ENCODE measurements around the gene NRXN3.

The NRXN3 gene

GRCh38 chr14:78448164-78449094 lies 278.3 kb downstream of the NRXN3 start:
- H3F3A ChIP-seq (ENCODE audit: insufficient read depth): no peaks in the 10 kb centered on the region
- no peak overlapping the region for H2AFZ ChIP-seq (ENCODE audit: low read depth, low read length, severe bottlenecking)
- H3K4me3 ChIP-seq (ENCODE audit: insufficient read depth, low read length, poor library complexity, severe bottlenecking): no peak overlapping the region
- H3K4me2 ChIP-seq (ENCODE audit: low read depth, low read length, poor library complexity, severe bottlenecking): no peak overlapping the region
- H4K20me1 ChIP-seq (ENCODE audit: low read depth, low read length): no peaks in the 10 kb centered on the region
- TF ChIP-seq CTCF (IDR thresholded peaks at IDR 0.05; ENCODE audit: insufficient read depth, low read length, poor library complexity, severe bottlenecking): peak; percentile 43
- no peak for TF ChIP-seq EZH2phosphoT487 (conservative IDR thresholded peaks at IDR 0.05; ENCODE audit: low read length)
- no peaks in the 10 kb centered on the region for H3K36me3 ChIP-seq (ENCODE audit: low read length)
- H3K9ac ChIP-seq (ENCODE audit: low read length): no peak overlapping the region
- H3K79me2 ChIP-seq (ENCODE audit: insufficient read depth, low read length): no peaks in the 10 kb centered on the region
- no peaks in the 10 kb centered on the region for H3K9me3 ChIP-seq (ENCODE audit: insufficient read depth, low read length)
- no peak overlapping the region for H3K27ac ChIP-seq (ENCODE audit: low read depth, low read length)
- H3K27me3 ChIP-seq (ENCODE audit: low read length): no peaks in the 10 kb centered on the region
- no peaks in the 10 kb centered on the region for H3K9me2 ChIP-seq (replicated peaks; ENCODE audit: insufficient read depth, low read length)

GRCh38 chr14:78450669-78451318 lies 280.6 kb downstream of the NRXN3 start:
- H2AFZ ChIP-seq (ENCODE audit: low read depth, low read length, severe bottlenecking): no peak overlapping the region
- no peak overlapping the region for H3K4me2 ChIP-seq (ENCODE audit: low read depth, low read length, poor library complexity, severe bottlenecking)
- no peak overlapping the region for H3K27ac ChIP-seq (ENCODE audit: low read depth, low read length)
- H3K27me3 ChIP-seq (ENCODE audit: low read length): no peaks in the 10 kb centered on the region
- H3F3A ChIP-seq (ENCODE audit: insufficient read depth): no peaks in the 10 kb centered on the region
- no peaks in the 10 kb centered on the region for H3K9me2 ChIP-seq (replicated peaks; ENCODE audit: insufficient read depth, low read length)
- no peaks in the 10 kb centered on the region for H3K79me2 ChIP-seq (ENCODE audit: insufficient read depth, low read length)
- TF ChIP-seq EZH2phosphoT487 (conservative IDR thresholded peaks at IDR 0.05; ENCODE audit: low read length) (no peak), CTCF (IDR thresholded peaks at IDR 0.05; ENCODE audit: insufficient read depth, low read length, poor library complexity, severe bottlenecking) (no peak)
- no peak overlapping the region for H3K4me3 ChIP-seq (ENCODE audit: insufficient read depth, low read length, poor library complexity, severe bottlenecking)
- H4K20me1 ChIP-seq (ENCODE audit: low read depth, low read length): no peaks in the 10 kb centered on the region
- H3K9me3 ChIP-seq (ENCODE audit: insufficient read depth, low read length): no peaks in the 10 kb centered on the region
- no peaks in the 10 kb centered on the region for H3K36me3 ChIP-seq (ENCODE audit: low read length)
- H3K9ac ChIP-seq (ENCODE audit: low read length): no peak overlapping the region

GRCh38 chr14:78451319-78451695 lies 281.1 kb downstream of the NRXN3 start:
- Histone ChIP-seq H3K27me3 (ENCODE audit: low read length) (no peaks in the 10 kb centered on the region), H3F3A (ENCODE audit: insufficient read depth) (no peaks in the 10 kb centered on the region), H4K20me1 (ENCODE audit: low read depth, low read length) (no peaks in the 10 kb centered on the region), H3K4me3 (ENCODE audit: insufficient read depth, low read length, poor library complexity, severe bottlenecking) (no peak overlapping the region), H2AFZ (ENCODE audit: low read depth, low read length, severe bottlenecking) (no peak overlapping the region), H3K4me2 (ENCODE audit: low read depth, low read length, poor library complexity, severe bottlenecking) (no peak overlapping the region), H3K79me2 (ENCODE audit: insufficient read depth, low read length) (no peaks in the 10 kb centered on the region), H3K27ac (ENCODE audit: low read depth, low read length) (no peak overlapping the region), H3K9me3 (ENCODE audit: insufficient read depth, low read length) (no peaks in the 10 kb centered on the region), H3K9ac (ENCODE audit: low read length) (no peak overlapping the region), H3K36me3 (ENCODE audit: low read length) (no peaks in the 10 kb centered on the region), H3K9me2 (replicated peaks; ENCODE audit: insufficient read depth, low read length) (no peaks in the 10 kb centered on the region)
- TF ChIP-seq EZH2phosphoT487 (conservative IDR thresholded peaks at IDR 0.05; ENCODE audit: low read length) (no peak), CTCF (IDR thresholded peaks at IDR 0.05; ENCODE audit: insufficient read depth, low read length, poor library complexity, severe bottlenecking) (no peak)
